Mammary epithelial cell (primary cell): ENCODE results near the gene PUS1.

ENCODE experiments used
- EZH2 ChIP-seq: IDR thresholded peaks from 2 replicates; pipeline ENCODE4 v1.6.1; 2012; ENCODE audit warnings: low read length, inconsistent platforms, borderline replicate concordance
- TF ChIP-seq, protein P1 (sequence below), 2 donors: IDR thresholded peaks in 1 of 2; conservative IDR thresholded peaks in 1 of 2; 2 replicates each; pipeline ENCODE4 v1.5.1; 2011 to 2012; ENCODE audit warnings: inconsistent platforms in 2 of 2, low read length in 2 of 2, mild to moderate bottlenecking in 2 of 2, control low read depth in 1 of 2, low read depth in 1 of 2; ENCODE audit not compliant: insufficient read depth in 1 of 2; ENCODE audit errors: extremely low read depth in 1 of 2

DNA sequence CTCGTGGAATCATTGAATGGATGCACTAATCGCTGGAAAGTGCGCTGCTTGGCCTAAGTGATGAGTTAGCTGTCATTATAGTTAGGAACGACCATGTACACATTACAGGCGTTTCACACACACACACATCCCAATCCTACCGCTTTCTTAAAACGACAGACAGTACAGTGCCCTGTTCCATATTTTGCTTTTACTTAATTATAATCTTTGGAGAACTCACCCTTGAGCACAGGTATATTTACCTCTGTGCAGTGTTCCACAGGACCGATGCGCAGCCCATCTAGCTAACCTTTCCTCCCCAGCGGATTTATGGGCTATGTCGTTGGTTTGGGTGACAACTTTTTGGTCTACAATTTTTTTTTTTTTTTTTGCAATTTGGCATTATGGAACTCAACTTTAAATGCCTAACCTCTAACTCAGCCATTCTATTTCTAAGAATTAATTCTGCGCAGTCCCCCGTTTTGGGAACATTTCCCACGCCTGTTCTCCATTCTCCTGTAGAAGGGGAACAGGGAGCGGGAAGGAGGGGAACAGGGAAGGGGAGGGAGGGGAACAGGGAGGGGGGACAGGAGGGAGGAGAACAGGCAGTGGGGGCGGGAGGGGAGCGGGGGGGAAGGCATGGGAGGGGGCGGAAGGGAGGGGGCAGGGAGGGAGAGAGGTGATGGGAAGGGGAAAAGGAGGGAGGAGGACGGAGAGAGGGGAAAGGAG lies 35.3 kb upstream of the PUS1 start:
- TF ChIP-seq EZH2, result no peak
- TF ChIP-seq, protein P1, sequence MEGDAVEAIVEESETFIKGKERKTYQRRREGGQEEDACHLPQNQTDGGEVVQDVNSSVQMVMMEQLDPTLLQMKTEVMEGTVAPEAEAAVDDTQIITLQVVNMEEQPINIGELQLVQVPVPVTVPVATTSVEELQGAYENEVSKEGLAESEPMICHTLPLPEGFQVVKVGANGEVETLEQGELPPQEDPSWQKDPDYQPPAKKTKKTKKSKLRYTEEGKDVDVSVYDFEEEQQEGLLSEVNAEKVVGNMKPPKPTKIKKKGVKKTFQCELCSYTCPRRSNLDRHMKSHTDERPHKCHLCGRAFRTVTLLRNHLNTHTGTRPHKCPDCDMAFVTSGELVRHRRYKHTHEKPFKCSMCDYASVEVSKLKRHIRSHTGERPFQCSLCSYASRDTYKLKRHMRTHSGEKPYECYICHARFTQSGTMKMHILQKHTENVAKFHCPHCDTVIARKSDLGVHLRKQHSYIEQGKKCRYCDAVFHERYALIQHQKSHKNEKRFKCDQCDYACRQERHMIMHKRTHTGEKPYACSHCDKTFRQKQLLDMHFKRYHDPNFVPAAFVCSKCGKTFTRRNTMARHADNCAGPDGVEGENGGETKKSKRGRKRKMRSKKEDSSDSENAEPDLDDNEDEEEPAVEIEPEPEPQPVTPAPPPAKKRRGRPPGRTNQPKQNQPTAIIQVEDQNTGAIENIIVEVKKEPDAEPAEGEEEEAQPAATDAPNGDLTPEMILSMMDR (conservative IDR thresholded peaks at IDR 0.05 in 1 of 2, IDR thresholded peaks at IDR 0.05 in 1 of 2; ENCODE audit: extremely low read depth in 1 of 2, insufficient read depth in 1 of 2, low read depth in 1 of 2, low read length in 2 of 2), result no peak
